HG03565 (cell line): ENCODE data around the gene IRX4.

Experiments used
- ATAC-seq: cut with Tn5 transposase; IDR thresholded peaks from one replicate; pipeline ENCODE4 v1.9.1; 2021; ENCODE audit warnings: mild to moderate bottlenecking, moderate library complexity; ENCODE audit not compliant: unreplicated experiment

Gene IRX4

DNA sequence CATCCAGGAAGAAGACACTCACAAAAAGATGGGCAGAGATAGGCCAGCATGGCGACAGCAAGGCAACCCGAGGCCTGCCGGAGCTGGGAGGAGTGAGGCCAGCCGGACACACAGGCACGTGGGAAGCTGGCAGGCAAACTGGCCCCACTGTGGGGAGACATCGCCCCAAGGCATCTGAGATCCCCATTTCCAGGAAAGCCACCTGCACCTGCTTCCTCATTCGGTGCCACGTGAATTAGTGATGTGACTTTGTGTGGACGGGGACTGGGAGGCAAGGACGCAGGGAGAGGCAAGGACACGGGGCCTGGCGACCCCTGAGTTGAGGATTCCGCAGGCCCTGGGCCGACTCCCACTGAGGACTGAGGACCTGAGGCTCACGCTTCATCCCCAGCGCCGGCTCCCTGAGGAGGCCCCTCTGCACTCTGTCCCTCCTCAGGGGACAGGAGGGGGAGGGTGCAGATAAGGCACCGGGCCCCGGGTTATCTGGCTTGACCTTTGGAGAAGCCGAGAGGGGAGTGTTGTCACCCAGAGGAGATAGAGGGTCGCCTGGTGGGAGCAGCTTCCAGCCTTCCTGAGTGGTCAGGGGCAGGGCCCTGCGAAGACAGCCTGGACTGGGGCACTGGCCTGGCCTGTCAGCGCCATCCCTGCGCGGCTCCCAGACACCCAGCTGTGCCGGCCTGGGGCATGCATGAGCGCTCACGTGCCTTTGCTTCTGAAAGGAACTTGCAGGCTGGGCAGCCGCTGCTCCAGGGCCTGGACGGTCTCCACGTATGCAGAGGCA lies 41.8 kb downstream of the IRX4 start:
- ATAC-seq = no peak

DNA sequence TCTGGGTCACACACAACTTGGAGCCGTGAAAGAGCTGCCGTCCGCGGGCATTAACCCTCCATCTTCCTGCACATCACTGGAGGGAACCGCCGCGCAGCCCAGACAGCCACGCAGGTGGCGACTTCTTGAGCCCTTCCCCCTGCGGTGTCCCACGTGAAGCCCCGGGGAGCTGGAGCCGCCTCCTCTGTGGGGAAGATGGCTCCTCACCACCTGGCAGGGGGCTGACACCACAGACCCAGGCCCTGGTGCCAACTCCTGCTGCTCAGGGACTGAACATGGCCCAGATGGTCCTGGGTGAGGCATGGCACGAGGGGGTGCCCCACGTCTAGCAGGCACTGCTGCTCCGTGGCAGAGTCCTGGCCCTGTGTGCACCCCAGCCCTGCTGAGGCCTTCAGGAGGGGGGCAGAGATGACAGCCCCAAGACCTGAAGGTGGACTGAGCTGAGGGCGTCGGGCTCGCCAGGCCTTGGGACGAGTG lies 42.6 kb downstream of the IRX4 start:
- no peak for ATAC-seq

DNA sequence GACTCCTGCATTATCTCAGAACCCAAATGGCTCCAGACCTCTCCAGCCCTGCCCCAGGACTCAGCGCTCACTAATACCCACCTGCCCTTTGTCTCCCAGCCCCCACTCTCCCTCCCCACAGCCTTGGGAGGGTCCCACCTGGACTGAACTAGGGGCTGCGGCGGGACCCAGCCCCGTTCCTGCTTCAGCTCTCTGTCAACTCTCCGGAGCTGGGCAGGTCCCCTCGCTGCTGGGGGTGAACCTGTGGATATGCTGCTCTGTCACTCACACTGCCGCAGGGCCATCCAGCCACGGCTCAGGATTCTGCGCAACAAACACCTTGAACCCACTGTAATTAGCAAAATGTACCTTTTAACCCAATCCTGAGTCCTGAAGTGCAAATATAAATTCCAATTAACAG lies 44.7 kb downstream of the IRX4 start:
- ATAC-seq = no peak

DNA sequence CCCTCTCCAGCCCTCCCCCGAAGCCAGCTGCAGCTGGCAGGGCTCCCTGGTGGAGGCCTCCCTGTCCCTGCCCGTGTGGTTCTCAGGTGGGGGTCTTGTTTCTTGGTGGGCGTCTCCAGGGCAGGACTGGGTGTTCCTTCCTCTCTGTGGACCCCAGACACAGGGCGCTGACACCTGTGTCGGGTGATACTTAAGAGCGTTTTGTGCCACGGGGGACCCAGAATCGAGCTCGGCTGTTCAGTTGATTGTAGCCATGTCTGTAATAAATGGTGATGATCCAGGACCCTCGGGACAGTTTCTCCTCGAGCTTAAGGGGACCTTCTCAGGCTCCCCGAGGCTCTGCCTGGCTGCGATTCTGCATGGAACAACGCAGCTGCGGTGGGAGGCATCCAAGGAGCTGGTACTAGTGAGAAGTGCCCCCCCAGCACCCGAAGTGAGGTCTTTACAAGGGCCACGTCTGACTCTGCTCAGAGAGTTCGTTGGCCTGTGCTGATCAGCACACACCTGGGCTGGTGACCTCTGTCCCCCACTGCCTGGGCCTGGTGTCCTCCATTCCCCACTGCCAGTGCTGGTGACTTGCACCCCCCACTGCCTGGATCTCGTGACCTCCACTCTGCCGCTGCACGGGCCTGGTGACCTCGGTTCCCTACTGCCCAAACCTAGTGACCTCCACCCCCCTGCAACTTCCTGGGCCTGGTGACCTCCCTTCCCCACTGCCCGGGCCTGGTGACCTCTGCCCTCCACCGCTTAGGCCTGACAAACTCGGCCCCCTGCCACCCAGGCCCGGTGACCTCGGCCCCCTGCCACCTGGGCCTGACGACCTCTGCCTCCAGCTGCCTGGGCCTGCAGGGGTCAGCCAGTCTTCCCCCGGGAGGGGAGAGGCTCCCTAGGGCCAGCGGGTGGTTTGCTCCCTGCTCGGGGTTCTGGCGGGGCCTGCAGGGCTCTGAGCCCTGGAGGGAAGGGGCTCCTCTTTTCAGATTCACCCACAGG lies 45.5 kb downstream of the IRX4 start:
- no peak for ATAC-seq

DNA sequence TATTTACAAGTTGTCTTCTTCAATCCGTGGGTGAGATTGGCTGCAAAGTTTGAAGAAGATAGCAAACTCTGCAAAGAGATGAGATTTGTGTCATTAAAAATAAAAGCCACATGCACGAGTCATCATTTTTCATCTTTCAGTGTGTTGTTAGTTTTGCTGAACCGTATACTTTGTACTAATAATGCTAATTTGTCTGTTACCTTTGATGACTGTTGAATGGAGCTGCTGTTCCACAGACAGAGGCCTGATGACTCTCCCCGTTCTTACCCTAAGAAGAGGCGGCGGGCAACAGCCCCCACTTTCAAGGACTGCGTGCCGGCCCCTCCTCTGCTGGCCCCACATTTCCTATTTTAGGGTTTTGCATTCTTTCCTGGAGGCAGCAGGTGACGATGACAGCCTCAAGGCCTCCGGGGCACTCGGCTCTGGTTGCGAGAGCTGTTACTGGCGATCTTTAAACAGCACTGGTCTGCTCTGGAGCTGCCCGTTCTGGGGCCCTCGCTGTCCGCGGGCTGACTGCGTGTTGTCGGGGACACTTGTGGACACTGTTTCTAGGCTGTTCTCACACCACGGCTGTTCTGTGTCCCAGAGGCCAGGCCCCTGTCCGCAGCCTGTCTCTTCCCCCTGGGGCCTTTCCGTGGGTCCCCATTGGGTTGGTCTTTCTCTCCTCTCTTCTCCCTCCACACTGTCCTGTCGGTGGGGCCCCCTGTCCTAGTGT lies 46.4 kb downstream of the IRX4 start:
- ATAC-seq = no peak

DNA sequence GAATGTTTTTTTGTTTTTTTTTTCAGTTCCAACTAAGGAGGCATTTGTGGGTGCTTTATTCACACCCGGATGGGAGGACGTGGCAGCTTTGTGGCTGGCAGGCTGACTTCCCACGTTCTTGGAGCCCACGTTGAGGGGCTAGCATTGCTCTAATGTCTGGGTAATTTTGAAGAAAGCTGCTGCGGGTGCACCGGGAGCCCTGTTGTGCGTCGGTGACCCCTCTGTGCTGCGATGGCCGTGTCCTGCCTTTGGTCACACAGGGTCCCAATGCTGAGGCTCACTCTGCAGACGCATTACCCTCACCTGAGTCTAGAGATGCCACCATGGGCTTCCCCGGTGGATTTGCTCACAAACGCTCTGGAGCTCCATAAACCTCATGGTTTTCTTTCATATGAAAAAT lies 47.3 kb downstream of the IRX4 start:
- ATAC-seq = no peak

DNA sequence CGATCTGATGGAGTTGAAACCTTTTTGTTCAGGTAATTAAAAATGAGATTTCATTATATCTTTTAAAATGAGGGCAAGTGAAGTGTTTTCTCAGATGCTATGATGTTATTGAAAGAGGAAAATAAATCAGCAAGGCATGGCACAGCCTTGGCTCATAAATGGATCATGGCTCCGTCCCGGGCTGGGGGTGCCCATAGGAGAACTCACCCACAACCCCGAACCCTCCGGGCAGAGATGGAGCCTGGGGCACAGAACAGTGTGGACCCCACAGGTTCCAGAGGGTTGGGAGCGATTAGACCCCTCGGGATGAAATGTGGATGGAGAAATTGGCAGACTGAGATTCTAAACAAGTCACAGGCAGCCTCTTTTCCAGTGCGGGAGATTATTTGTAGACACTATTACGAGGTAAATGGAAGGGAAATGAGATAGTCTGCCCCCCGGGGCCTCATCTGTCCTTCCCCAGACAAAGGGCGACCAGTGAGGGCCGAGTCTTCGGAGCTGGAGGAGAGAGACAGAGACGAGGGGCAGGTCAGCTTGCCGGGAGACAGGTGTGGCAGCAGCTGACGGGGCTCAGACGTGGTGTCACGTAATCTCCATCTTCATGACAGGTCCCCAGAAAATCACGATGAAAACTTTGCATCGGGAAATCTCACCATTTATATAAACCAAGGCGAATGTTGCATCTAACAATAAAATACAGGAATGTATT lies 47.9 kb downstream of the IRX4 start:
- no peak for ATAC-seq

DNA sequence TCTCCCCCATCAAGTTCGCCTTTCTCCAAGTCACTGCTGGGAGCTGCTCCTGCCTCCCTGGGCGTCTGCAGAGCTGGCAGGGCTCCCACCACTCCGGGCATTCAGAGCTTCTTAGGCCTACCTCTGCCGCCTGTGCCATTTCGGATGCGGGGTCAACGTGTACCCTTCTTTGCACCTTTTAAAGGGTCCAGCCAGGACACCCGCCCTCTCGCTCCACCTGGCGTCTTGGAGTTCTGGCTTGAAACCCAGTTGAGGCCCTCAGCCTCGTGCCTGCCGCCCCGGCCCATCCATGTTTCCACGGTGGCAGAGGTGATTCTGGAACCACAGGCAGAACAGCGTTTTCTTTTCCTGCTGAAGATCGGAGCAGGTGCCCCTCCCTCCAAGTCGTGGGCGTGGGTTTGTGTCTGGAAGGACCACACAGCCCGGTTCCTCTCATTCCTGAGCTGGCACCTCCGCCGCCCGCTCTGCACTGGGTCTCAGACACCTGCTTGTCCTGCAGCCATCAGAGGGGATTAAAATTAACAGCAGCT lies 48.6 kb downstream of the IRX4 start:
- no peak for ATAC-seq

DNA sequence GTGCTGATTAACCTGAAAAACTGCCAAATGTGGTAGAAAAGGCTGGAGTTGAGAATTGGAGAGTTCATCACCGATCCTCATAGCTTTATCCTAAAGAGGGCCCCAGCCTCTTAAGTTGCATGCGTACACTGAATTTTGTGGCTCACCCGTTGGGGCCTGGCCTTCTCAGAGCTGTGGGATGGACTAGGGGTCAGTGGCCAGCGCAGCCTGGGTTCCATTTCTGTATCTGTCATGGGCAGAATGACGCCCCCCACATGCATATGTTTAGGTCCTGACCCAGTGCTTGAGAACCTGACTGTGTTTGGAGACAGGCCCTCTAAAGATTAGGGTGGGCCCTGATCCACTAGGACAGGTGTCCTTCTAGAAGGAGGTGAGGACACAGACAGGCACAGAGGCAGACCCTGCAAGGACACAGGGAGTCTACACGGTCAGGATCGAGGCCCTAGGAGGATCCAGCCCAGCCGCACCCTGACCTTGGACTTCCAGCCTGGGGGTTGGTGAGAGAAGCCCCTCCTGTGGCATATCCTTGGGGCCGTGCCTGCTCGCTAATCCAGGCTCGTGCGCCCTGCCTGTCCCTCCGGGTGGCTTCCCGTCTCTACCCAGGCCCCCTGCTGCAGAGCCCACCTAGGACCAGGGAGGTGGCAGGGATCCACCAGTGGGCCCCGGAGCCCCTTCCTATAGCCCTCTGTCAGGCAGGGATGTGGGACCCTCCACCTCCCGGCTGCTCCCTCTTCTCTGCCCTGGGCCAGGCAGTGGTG lies 49.3 kb downstream of the IRX4 start:
- no peak for ATAC-seq

DNA sequence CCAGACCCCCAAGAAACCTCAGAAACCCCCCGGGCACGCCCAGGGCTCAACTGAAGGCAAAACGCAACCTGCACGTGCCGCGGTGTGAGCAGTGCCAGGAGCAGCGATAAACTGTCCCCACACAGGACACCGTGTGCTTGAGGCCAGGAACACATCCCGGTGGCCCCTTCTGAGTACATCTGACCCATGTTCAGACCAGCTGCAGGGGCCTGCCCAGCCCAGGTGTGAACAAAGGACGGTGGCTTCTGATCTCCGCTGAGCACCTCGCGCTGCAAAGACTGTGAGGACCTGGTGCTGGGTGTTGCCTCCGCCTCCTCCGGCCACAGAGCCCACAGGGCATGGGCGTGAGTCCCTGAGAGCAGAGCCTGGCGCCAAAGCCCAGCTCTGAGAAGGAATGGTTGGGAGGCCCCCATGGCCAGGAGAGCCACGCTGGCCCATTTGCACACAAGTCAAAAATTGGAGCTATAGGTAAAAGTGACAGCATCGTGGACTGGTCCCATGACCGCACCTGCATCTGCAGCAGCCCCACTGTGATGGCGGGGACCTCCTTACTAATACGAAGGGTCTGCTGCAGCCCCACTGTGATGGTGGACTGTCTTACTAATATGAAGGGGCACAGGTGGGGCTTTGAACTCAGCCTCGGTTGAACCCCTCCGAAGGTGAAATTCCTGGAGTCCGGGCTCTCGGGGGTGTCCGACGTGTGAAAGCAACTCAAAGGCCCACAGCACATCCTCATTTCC lies 50.0 kb downstream of the IRX4 start:
- ATAC-seq = no peak

DNA sequence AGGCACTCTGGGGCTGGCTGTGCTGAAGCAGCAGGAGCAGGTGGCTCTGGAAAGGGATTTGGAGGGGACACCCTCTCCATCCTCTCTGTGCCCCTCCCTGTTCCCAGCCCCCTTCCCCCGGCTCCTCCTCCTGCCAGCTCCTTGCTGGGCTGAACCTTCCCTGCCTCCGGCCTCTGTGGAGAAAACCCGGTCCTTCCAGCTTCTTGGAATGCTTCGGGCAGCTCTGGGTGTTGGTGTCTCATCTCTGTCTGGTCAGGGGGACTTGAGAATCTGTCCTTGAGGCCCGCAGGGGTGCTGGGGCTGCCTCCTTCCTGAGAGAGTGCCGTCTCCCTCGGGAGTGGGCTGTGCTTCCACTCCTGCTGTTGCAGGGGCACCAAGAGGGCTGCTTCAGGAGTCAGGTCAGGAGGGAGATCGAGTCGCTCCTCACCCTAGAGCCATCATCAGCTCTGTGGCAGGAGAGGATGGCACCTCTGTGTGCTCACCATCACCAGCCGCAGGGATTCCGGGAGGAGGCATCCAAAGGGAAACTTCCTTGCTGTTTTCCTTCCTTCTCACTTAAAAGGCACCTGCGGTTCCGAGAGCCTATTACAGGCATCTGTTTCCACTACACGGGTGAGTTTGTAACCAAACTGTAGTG lies 50.9 kb downstream of the IRX4 start:
- no peak for ATAC-seq

DNA sequence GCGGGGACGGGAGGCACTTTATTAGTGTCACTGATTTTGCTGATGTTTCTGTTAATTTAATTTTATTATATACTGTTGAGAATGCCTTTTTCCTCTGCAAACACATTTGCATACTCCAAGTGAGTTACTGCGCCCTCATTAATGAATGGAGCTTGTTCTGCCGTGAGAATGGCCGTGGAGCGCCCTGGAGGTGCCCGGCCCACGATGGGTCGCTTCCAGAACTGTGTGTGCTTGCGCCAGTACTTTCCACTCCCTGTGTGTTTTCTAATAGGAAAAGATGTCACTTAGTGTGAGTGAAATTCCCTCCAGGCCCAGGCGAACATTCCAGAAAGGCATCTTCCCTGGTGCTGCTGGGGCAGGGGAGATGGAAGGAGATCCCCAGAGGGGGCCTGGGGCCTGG lies 51.5 kb downstream of the IRX4 start:
- no peak for ATAC-seq

DNA sequence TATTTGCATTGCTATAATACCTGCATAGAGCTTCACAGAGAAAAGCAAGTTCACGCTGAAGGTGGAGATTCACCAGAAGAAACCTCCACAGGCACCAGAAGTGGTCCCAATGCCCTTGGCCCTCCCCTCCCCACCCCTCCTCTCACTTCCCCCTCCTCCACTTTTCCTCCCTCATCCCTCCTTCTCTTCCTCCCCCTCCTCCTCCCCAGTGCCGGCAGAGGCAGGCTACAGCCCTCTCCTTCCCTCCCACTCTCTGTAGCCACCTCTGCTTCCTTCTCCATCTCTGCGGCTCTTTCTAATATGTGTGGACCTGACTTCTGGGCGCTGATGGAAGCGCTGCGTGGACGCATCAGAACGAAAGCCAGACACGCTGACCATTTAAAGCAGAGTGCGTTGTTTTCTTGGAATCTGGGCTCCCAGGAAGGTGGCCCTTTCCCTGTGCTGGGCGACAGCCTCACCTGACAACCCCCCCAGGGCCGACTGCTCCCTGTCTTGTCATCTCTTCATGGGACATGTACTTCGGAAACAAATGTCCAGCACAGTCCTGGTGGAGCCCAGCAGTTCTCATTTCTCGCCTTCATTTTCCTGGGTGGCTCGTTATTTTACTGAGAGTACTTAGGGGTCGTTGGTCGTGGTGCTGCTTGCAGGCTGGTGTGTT lies 52.0 kb downstream of the IRX4 start:
- ATAC-seq = no peak

DNA sequence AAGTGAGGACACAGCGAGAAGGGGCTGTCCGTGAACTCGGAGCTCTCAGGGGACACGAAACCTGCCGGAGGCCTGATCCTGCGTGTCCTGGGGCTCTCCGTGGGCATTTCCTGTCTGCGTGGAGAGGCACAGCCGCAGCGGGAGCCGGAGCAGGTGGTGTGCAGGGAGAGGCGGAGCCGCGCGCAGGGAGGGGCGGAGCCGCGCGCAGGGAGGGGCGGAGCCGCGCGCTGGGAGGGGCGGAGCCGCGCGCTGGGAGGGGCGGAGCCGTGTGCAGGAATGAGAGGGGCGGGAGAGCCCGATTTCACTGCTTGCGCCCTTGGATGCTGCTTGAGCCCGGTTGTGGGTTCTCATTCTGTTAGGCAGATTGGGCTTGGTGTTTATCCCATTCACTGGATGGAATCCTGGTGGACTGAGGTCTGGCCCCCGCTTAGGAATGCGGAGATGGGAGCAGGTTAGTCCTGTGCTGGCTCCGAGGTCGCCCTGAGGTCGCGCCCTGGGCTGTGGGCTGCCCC lies 54.8 kb downstream of the IRX4 start:
- no peak for ATAC-seq
